GM12878 (cell line): ENCODE results near the gene TOGARAM1. TPM values are rescaled to one million over a fixed set of nuclear protein-coding genes. Genes with fewer than 3 reads are reported as not detected.

Experiments
- ATAC-seq: fragments of 200-7000 bp; cut with Tn5 transposase; 3 replicates; pipeline ENCODE4 v1.9.1; 2020; ENCODE audit warnings: mild to moderate bottlenecking, moderate library complexity
- BruUV-seq: library from RNA; stranded (reverse); fragments of 400-500 nt; replicated peaks from 2 replicates; lab custom pipeline; 2021; lab: Mats Ljungman, UMichigan
- CTCF ChIA-PET: fragments of 300-600 bp; sonication (Branson Sonifier 250); formaldehyde crosslinking; extraction: SDS; loops from one replicate; lab custom pipeline; 2021; ENCODE audit warnings: inconsistent platforms; lab: Yijun Ruan, JAX
- POLR2A ChIA-PET: fragments of 350-600 bp; formaldehyde crosslinking; extraction: SDS; loops from one replicate; lab custom pipeline; 2021; ENCODE audit warnings: inconsistent platforms; lab: Charles Lee
- RAD21 ChIA-PET: fragments of 300-600 bp; sonication (Branson Sonifier 250); formaldehyde crosslinking; loops from one replicate; lab custom pipeline; 2023; ENCODE audit warnings: antibody characterized with exemption; ENCODE audit not compliant: unreplicated experiment; lab: Charles Lee
- SMC1A ChIA-PET: fragments of 300-600 bp; sonication (Branson Sonifier 250); formaldehyde crosslinking; loops from one replicate; lab custom pipeline; 2023; ENCODE audit not compliant: unreplicated experiment, uncharacterized antibody; lab: Charles Lee
- DNase-seq: peaks from one replicate; pipeline ENCODE4 v3.0.0-alpha.2; 2011; ENCODE audit warnings: low read depth, low spot score
- FAIRE-seq: peaks from 3 replicates; lab custom pipeline; 2011; peaks lifted over from hg19 to GRCh38; lab: Jason Lieb, UNC
- H2AFZ ChIP-seq: 2 replicates; pipeline ENCODE4 v1.6.0; 2011; ENCODE audit warnings: low read depth, low read length, control low read depth; ENCODE audit not compliant: control insufficient read depth
- H3K27ac ChIP-seq: 2 replicates; pipeline ENCODE4 v1.5.1; 2011; ENCODE audit warnings: control low read depth; ENCODE audit not compliant: control insufficient read depth, insufficient read depth
- H3K27me3 ChIP-seq, 2 experiments: replicated peaks in 1 of 2; 2 replicates each; pipeline versions ENCODE4 v1.6.0 to v1.6.1; 2011; ENCODE audit warnings: low read length in 1 of 2; ENCODE audit not compliant: control insufficient read depth in 2 of 2, insufficient read depth in 2 of 2
- H3K36me3 ChIP-seq, 2 experiments: 2 replicates each; pipeline ENCODE4 v1.5.1; 2011; ENCODE audit warnings: low read length in 1 of 2; ENCODE audit not compliant: control insufficient read depth in 2 of 2, insufficient read depth in 2 of 2
- H3K4me1 ChIP-seq: 2 replicates; pipeline ENCODE4 v1.6.1; 2011; ENCODE audit warnings: mild to moderate bottlenecking, low read length, moderate library complexity, mixed read lengths; ENCODE audit not compliant: control insufficient read depth, insufficient read depth
- H3K4me2 ChIP-seq: 2 replicates; pipeline ENCODE4 v1.6.0; 2011; ENCODE audit warnings: control low read depth; ENCODE audit not compliant: control insufficient read depth, insufficient read depth
- H3K4me3 ChIP-seq: fragments of 200-600 bp; sonication (generic); 2 replicates; pipeline ENCODE4 v1.5.1; 2016
- H3K79me2 ChIP-seq: 2 replicates; pipeline ENCODE4 v1.6.0; 2011; ENCODE audit warnings: low read length; ENCODE audit not compliant: control insufficient read depth, insufficient read depth
- H3K9ac ChIP-seq: 2 replicates; pipeline ENCODE4 v1.8.0; 2011; ENCODE audit warnings: low read length, control low read depth, mixed read lengths; ENCODE audit not compliant: control insufficient read depth, insufficient read depth
- H3K9me3 ChIP-seq: replicated peaks from 3 replicates; pipeline ENCODE4 v1.5.1; 2011; ENCODE audit warnings: mild to moderate bottlenecking, low read length; ENCODE audit not compliant: control insufficient read depth, insufficient read depth
- H4K20me1 ChIP-seq: 2 replicates; pipeline ENCODE4 v1.6.0; 2011; ENCODE audit not compliant: control insufficient read depth, insufficient read depth
- EGR1 ChIP-seq, 2 experiments: IDR thresholded peaks; 1 replicate in 1 of 2; 2 replicates in 1 of 2; pipeline ENCODE4 v1.6.1; 2011 to 2012; ENCODE audit warnings: low read depth in 2 of 2, low read length in 2 of 2, borderline replicate concordance in 1 of 2, mild to moderate bottlenecking in 1 of 2, moderate library complexity in 1 of 2
- NFIC ChIP-seq: IDR thresholded peaks from 2 replicates; pipeline ENCODE4 v1.6.1; 2012; ENCODE audit warnings: low read depth, mild to moderate bottlenecking, inconsistent platforms, low read length, moderate library complexity
- NFXL1 ChIP-seq: fragments of 450-650 bp; IDR thresholded peaks from 2 replicates; pipeline ENCODE4 v1.6.1; 2017; ENCODE audit warnings: antibody characterized with exemption, mild to moderate bottlenecking, borderline replicate concordance
- USF1 ChIP-seq: IDR thresholded peaks from 2 replicates; pipeline ENCODE4 v1.6.1; 2011; ENCODE audit warnings: borderline replicate concordance, low read depth, mild to moderate bottlenecking, moderate library complexity, mixed read lengths, low read length; ENCODE audit not compliant: insufficient read depth; ENCODE audit errors: extremely low read length
- ZBTB33 ChIP-seq: fragments of 450-650 bp; IDR thresholded peaks from 2 replicates; pipeline ENCODE4 v1.6.1; 2017; ENCODE audit warnings: mild to moderate bottlenecking
- in situ Hi-C: fragments of 300-500 bp; cut with MboI; formaldehyde crosslinking; loops from 9 replicates; pipeline ENCODE4 v1.14.3; 2018; ENCODE audit warnings: mixed read lengths
- intact Hi-C: fragments of 100-400 bp; cut with micrococcal nuclease; formaldehyde crosslinking; loops from one replicate; pipeline ENCODE4 v1.14.2; 2022; ENCODE audit not compliant: unreplicated experiment
- polyA plus RNA-seq, 11 experiments: library from polyadenylated mRNA; depleted of rRNA in 4 of 11; unstranded in 6 of 11; stranded (reverse) in 5 of 11; fragments of >200 nt; fragmentation: Nextera tagmentation in 4 of 11; fragmentation: Illumina TruSeq in 1 of 11; extraction: Ambion mirVana in 4 of 11; extraction: Trizol in 1 of 11; gene quantifications; 1 replicate in 1 of 11; 2 replicates in 10 of 11; pipeline versions ENCODE4 v1.2.1 to v1.2.3, GENCODE V29; 2011 to 2016; ENCODE audit warnings: inconsistent platforms in 2 of 11, missing spikeins in 2 of 11, low read depth in 1 of 11
- total RNA-seq, 4 experiments: library from RNA; depleted of rRNA in 3 of 4; stranded (reverse); fragments of >200 nt in 3 of 4; fragmentation: Illumina TruSeq in 1 of 4; extraction: Trizol in 1 of 4; gene quantifications; 2 replicates each; pipeline versions ENCODE4 v1.2.1 to v1.2.3, GENCODE V29; 2013 to 2021

TOGARAM1 gene
- total and polyA plus RNA-seq, 10 of the 15 experiments (the other 5 are each of a cell fraction or from before 2014, with no cell fraction given): 2.1 to 14.4 (median 7.2) TPM

GRCh38 chr14:44979740-44980356, 17.9 kb downstream of the TOGARAM1 start:
- ChIA-PET RAD21 (interaction anchor here (1.2 to 1.7 kb wide), 5 partner anchors 17 to 273 kb away, joined by 3 to 4 read pairs (median 3); partner anchors contain the start of genes KLHL28 and MIS18BP1), POLR2A (interaction anchor here (1.0 to 3.2 kb wide), 4 partner anchors 14 to 156 kb away, joined by 3 to 14 read pairs (median 4); partner anchors contain the start of genes FANCM, KLHL28 and TOGARAM1), CTCF (interaction anchor here (1.2 to 1.3 kb wide), 2 partner anchors 10 to 66 kb away, joined by 3 to 4 read pairs; no protein-coding TSS in a partner anchor), SMC1A (interaction anchor here (1.2 to 1.8 kb wide), 3 partner anchors 10 to 18 kb away, joined by 3 to 6 read pairs (median 5); partner anchors contain the start of genes KLHL28 and TOGARAM1)
- Histone ChIP-seq H3K9ac (no peak overlapping the region), H3K4me2 (no peak overlapping the region), H3K27ac (no peak overlapping the region), H3K4me3 (no peak overlapping the region), H3K36me3 (no peaks in the 10 kb centered on the region), H3K9me3 (no peaks in the 10 kb centered on the region; the same call in 1 of the 3 replicates), H3K79me2 (peaks cover 19% of the 10 kb centered on the region), H2AFZ (no peak overlapping the region), H4K20me1 (no peaks in the 10 kb centered on the region), H3K4me1 (no peaks in the 10 kb centered on the region), H3K27me3 (no peaks in the 10 kb centered on the region)
- FAIRE-seq (no peak), DNase-seq (no peak), ATAC-seq (peak; percentile 50)
- no peak for TF ChIP-seq NFIC
- no peak for TF ChIP-seq EGR1 (IDR thresholded peaks at IDR 0.05; ENCODE audit: borderline replicate concordance in 1 of 2, low read depth in 2 of 2, low read length in 2 of 2)
- no peak for TF ChIP-seq NFXL1
- no peak for TF ChIP-seq ZBTB33
- no peak for TF ChIP-seq USF1
- in situ Hi-C loops (no loop called here), intact Hi-C loops (no loop called here)
- no TSS peak for BruUV-seq
